Activated T-cell treated with anti-CD3 and anti-CD28 coated beads, Interleukin-2, amount 50 U/mL, for 72 hours (primary cell): ENCODE data around the gene NAV2. TPM values are rescaled to one million over a fixed set of nuclear protein-coding genes. Genes with fewer than 3 reads are reported as not detected.

ENCODE experiments used
- ATAC-seq, 2 donors: fragments of 150-1000 bp; cut with Tn5 transposase; replicated peaks in 1 of 2; 2 replicates each; pipeline ENCODE4 v1.10.0; 2021; ENCODE audit warnings: moderate library complexity in 2 of 2, mild to moderate bottlenecking in 1 of 2
- DNase-seq, 2 donors: peaks; one replicate each; pipeline ENCODE4 v3.0.0; 2021 to 2022; ENCODE audit warnings: mixed read lengths in 1 of 2
- H3K27ac Mint-ChIP-seq: one replicate; pipeline ENCODE4 v1.8.0; 2022; ENCODE audit warnings: mild to moderate bottlenecking, moderate library complexity, mixed read lengths
- H3K27me3 Mint-ChIP-seq: one replicate; pipeline ENCODE4 v1.8.0; 2022; ENCODE audit warnings: low read depth, mixed read lengths
- H3K36me3 Mint-ChIP-seq, 2 donors: one replicate each; pipeline ENCODE4 v1.8.0; 2022; ENCODE audit warnings: mixed read lengths in 2 of 2, mild to moderate bottlenecking in 1 of 2; ENCODE audit not compliant: insufficient read depth in 2 of 2
- H3K4me1 Mint-ChIP-seq: one replicate; pipeline ENCODE4 v1.8.0; 2022; ENCODE audit warnings: low read depth, mixed read lengths
- H3K4me3 Mint-ChIP-seq, 2 donors: one replicate each; pipeline ENCODE4 v1.8.0; 2022; ENCODE audit warnings: mild to moderate bottlenecking in 2 of 2, mixed read lengths in 2 of 2, moderate library complexity in 2 of 2
- H3K9me3 Mint-ChIP-seq, 2 donors: one replicate each; pipeline ENCODE4 v1.8.0; 2022; ENCODE audit warnings: mixed read lengths in 2 of 2
- total RNA-seq, 2 donors: library from RNA; stranded (reverse); gene quantifications; one replicate each; pipeline ENCODE4 v1.2.3, GENCODE V29; 2022

NAV2 gene
- total RNA-seq, 2 donors from 2014 or later = 1.8 to 2.0 TPM

- DNase-seq = no peak
- Mint-ChIP-seq H3K4me1 (peaks cover 21% of the 10 kb centered on the region), H3K27me3 (peaks cover 90% of the 10 kb centered on the region), H3K36me3 (peaks cover 3 to 6% of the 10 kb centered on the region in 2 donors), H3K27ac (no peak overlapping the region), H3K9me3 (no peaks in the 10 kb centered on the region), H3K4me3 (peak overlapping the region; percentile 79 to 94)
- ATAC-seq = peak in 1 of 2 donors; percentile 9
Observed at GRCh38 chr11:20163783-20164481, 451.3 kb downstream of the NAV2 start.
